T-cell (primary cell): ENCODE results near the gene MAPKAP1. TPM values are rescaled to one million over a fixed set of nuclear protein-coding genes. Genes with fewer than 3 reads are reported as not detected.

ENCODE experiments used
- ATAC-seq, 4 experiments: fragments of 200-7000 bp in 3 of 4; fragments of 150-1000 bp in 1 of 4; cut with Tn5 transposase; replicated peaks in 1 of 4; 1 replicate in 3 of 4; 2 replicates in 1 of 4; pipeline ENCODE4 v1.10.0; 2021; ENCODE audit warnings: moderate library complexity in 3 of 4, mild to moderate bottlenecking in 2 of 4, moderate number of reproducible peaks in 1 of 4
- CTCF ChIA-PET, 2 donors: fragments of 300-600 bp; sonication (Branson Sonifier 250); formaldehyde crosslinking; loops; one replicate each; lab custom pipeline; 2022; ENCODE audit warnings: antibody characterized with exemption in 2 of 2; lab: Charles Lee
- POLR2A ChIA-PET, 2 donors: fragments of 300-600 bp; sonication (Branson Sonifier 250); formaldehyde crosslinking; loops; one replicate each; lab custom pipeline; 2022; ENCODE audit warnings: antibody characterized with exemption in 2 of 2; lab: Charles Lee
- DNase-seq, 35 experiments: peaks; one replicate each; pipeline versions ENCODE4 v3.0.0 to v3.0.0-alpha.2; 2013 to 2023
- H3K27ac ChIP-seq: one replicate; pipeline ENCODE4 v1.5.1; 2013; ENCODE audit warnings: low read length
- H3K27me3 ChIP-seq, 2 experiments: replicated peaks in 1 of 2; 1 replicate in 1 of 2; 2 replicates in 1 of 2; pipeline versions ENCODE4 v1.6.1 to v1.7.0; 2013; ENCODE audit warnings: low read length in 1 of 2, mixed read lengths in 1 of 2; ENCODE audit not compliant: control insufficient read depth in 2 of 2, insufficient read depth in 2 of 2; ENCODE audit errors: extremely low read depth in 1 of 2
- H3K36me3 ChIP-seq, 2 donors: 1 replicate in 1 of 2; 2 replicates in 1 of 2; pipeline versions ENCODE4 v1.6.1 to v1.7.0; 2013; ENCODE audit warnings: low read length in 1 of 2; ENCODE audit not compliant: control insufficient read depth in 2 of 2, insufficient read depth in 1 of 2; ENCODE audit errors: extremely low read depth in 1 of 2
- H3K4me1 ChIP-seq, 2 experiments: 1 replicate in 1 of 2; 2 replicates in 1 of 2; pipeline versions ENCODE4 v1.6.1 to v1.7.0; 2013; ENCODE audit warnings: low read length in 2 of 2, mixed read lengths in 1 of 2; ENCODE audit not compliant: insufficient read depth in 2 of 2, control insufficient read depth in 1 of 2; ENCODE audit errors: extremely low read depth in 1 of 2
- H3K4me3 ChIP-seq, 2 donors: 1 replicate in 1 of 2; 2 replicates in 1 of 2; pipeline versions ENCODE4 v1.5.1 to v1.7.0; 2013; ENCODE audit warnings: mild to moderate bottlenecking in 2 of 2, low read length in 1 of 2, moderate library complexity in 1 of 2; ENCODE audit not compliant: control insufficient read depth in 1 of 2; ENCODE audit errors: extremely low read depth in 1 of 2
- H3K9me3 ChIP-seq: 2 replicates; pipeline ENCODE4 v1.7.0; 2013
- H3K27ac Mint-ChIP-seq, 2 donors: one replicate each; pipeline ENCODE4 v1.8.0; 2020 to 2021; ENCODE audit warnings: mild to moderate bottlenecking in 2 of 2, mixed read lengths in 2 of 2
- H3K27me3 Mint-ChIP-seq, 2 donors: one replicate each; pipeline ENCODE4 v1.8.0; 2021 to 2022; ENCODE audit warnings: mixed read lengths in 2 of 2
- H3K36me3 Mint-ChIP-seq: one replicate; pipeline ENCODE4 v1.8.0; 2021; ENCODE audit warnings: mixed read lengths
- H3K4me1 Mint-ChIP-seq, 3 donors: one replicate each; pipeline ENCODE4 v1.8.0; 2020 to 2022; ENCODE audit warnings: mixed read lengths in 3 of 3, mild to moderate bottlenecking in 1 of 3
- H3K4me3 Mint-ChIP-seq, 3 donors: one replicate each; pipeline ENCODE4 v1.8.0; 2020 to 2022; ENCODE audit warnings: mild to moderate bottlenecking in 3 of 3, mixed read lengths in 3 of 3, moderate library complexity in 3 of 3
- H3K9me3 Mint-ChIP-seq, 3 donors: one replicate each; pipeline ENCODE4 v1.8.0; 2020 to 2022; ENCODE audit warnings: mixed read lengths in 3 of 3
- whole genome bisulfite sequencing: methylation state at CpG from one replicate; pipeline ENCODE4 v1.1.5; 2013; ENCODE audit warnings: missing lambda C conversion rate; ENCODE audit not compliant: insufficient coverage; 5-methylcytosine and 5-hydroxymethylcytosine counted together
- total RNA-seq, 35 experiments: library from RNA in 6 of 35; stranded (reverse) in 6 of 35; fragments of 120-200 nt in 1 of 35; gene quantifications; one replicate each; pipeline versions ENCODE4 v1.2.1 to v1.2.4 and lab custom pipeline; 2013 to 2026

Gene MAPKAP1
- total RNA-seq, 5 donors from 2014 or later (not counting 1 experiment from before 2014, with no cell fraction given), result 50.2 to 60.3 (median 55.6) TPM

DNA sequence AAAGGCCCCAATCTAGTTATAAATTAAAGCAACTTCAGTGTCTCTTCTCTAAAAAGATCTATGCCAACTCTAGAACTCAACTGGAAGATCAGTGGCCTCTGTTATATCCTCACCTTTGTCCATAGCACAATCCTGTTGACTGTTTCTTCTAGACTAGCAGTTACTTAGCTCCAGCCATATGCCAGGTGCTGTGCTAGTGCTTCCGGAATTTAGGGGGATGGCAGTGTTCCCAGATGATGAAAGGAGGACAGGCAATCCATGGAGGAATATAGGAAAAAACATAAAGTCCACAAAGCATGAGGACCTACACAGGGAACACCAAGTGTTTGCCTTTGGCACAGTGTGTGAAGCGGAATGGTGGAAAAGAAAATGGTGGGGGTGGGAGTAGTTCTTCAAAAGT lies 214.3 kb downstream of the MAPKAP1 start:
- Mint-ChIP-seq H3K9me3 (no peaks in the 10 kb centered on the region), H3K36me3 (peaks cover 18% of the 10 kb centered on the region)

GRCh38 chr9:125487842-125488241 lies 219.2 kb downstream of the MAPKAP1 start:
- ChIA-PET POLR2A (interaction anchor here in 1 of 2 donors (0.7 kb wide), 1 partner anchor 30 kb away, joined by 5 read pairs; no protein-coding TSS in a partner anchor), CTCF (no interaction called here)
- Mint-ChIP-seq H3K4me3 (no peak overlapping the region), H3K4me1 (peaks cover 0 to 2% (median 0%) of the 10 kb centered on the region in 3 donors), H3K9me3 (no peaks in the 10 kb centered on the region), H3K27ac (no peak overlapping the region), H3K27me3 (no peaks in the 10 kb centered on the region), H3K36me3 (peaks cover 35% of the 10 kb centered on the region)
- Histone ChIP-seq H3K4me1 (no peaks in the 10 kb centered on the region), H3K9me3 (no peaks in the 10 kb centered on the region), H3K27me3 (no peaks in the 10 kb centered on the region), H3K36me3 (peaks cover 2 to 10% of the 10 kb centered on the region in 2 donors), H3K4me3 (no peak overlapping the region), H3K27ac (no peak overlapping the region)
- no peak for ATAC-seq
- WGBS, result no CpG with 5 or more reads among the region's 2 CpGs
- DNase-seq, result no peak

More for the DNA sequence above, 214.3 kb downstream of the MAPKAP1 start:
- no peak overlapping the region for H3K27ac ChIP-seq
- no peaks in the 10 kb centered on the region for H3K9me3 ChIP-seq
- Mint-ChIP-seq H3K4me3 (no peak overlapping the region), H3K27ac (no peak overlapping the region), H3K27me3 (no peaks in the 10 kb centered on the region), H3K4me1 (peaks cover 0 to 2% (median 0%) of the 10 kb centered on the region in 3 donors)
- POLR2A ChIA-PET, result no interaction called here
- DNase-seq, result no peak
- WGBS, result no CpG with 5 or more reads among the region's 2 CpGs
- H3K27me3 ChIP-seq, result no peaks in the 10 kb centered on the region
- no peak for ATAC-seq
- H3K4me1 ChIP-seq, result no peaks in the 10 kb centered on the region
- H3K4me3 ChIP-seq, result no peak overlapping the region
- H3K36me3 ChIP-seq, result peaks cover 0 to 2% of the 10 kb centered on the region in 2 donors
- CTCF ChIA-PET, result interaction anchor here in 1 of 2 donors (0.6 kb wide), 1 partner anchor 373 kb away, joined by 4 read pairs; no protein-coding TSS in a partner anchor

DNA sequence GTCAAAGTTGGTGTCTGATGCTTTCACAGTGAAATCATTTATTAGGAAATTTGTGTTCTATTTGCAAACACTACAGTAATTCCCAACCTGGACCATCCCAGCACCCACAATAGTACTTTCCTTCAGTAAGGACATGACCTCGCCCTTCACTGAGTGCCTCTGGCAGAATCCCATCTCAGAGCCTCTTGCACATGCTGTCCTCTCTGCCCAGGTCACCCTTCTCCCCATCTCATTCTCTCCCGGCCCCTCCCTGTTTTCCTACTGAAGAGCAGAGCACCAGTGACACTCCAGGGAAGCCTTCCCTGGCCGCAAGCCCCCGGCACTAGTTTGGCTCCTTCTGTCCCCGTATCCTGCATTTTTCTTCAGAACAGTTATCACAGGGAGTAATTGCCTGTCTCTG lies 220.4 kb downstream of the MAPKAP1 start:
- ATAC-seq (no peak), DNase-seq (no peak)
- Histone ChIP-seq H3K27me3 (no peaks in the 10 kb centered on the region), H3K4me1 (no peaks in the 10 kb centered on the region), H3K4me3 (no peak overlapping the region), H3K27ac (no peak overlapping the region), H3K36me3 (peaks cover 4 to 14% of the 10 kb centered on the region in 2 donors), H3K9me3 (no peaks in the 10 kb centered on the region)
- peaks cover 36% of the 10 kb centered on the region for H3K36me3 Mint-ChIP-seq
- no peaks in the 10 kb centered on the region for H3K27me3 Mint-ChIP-seq
- CTCF ChIA-PET, result no interaction called here
- no peak overlapping the region for H3K4me3 Mint-ChIP-seq
- no peaks in the 10 kb centered on the region for H3K9me3 Mint-ChIP-seq
- peaks cover 0 to 2% (median 0%) of the 10 kb centered on the region in 3 donors for H3K4me1 Mint-ChIP-seq
- 98% methylated on average over 5 of the region's 5 CpGs for WGBS
- POLR2A ChIA-PET, result no interaction called here
- H3K27ac Mint-ChIP-seq, result no peak overlapping the region

DNA sequence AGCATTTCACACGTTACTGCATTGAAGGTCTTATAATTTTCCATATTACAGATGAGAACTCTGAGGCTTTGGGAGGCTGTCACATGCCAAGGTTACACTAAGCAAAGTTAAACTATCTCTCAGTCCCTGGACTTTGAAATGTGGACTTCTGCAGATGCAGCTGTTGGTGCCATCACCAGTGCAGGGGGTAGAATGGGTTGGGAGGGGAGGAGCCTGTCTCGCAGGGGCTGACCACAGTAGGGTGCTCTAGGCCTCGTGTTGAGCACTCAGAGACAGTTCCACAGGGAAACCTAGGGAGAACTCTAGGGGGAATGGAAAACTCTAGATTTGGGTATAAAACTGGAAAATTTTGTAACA lies 220.9 kb downstream of the MAPKAP1 start:
- WGBS, result no CpG with 5 or more reads among the region's 3 CpGs
- no peaks in the 10 kb centered on the region for H3K9me3 ChIP-seq
- ChIA-PET CTCF (no interaction called here), POLR2A (no interaction called here)
- Mint-ChIP-seq H3K27me3 (no peaks in the 10 kb centered on the region), H3K4me1 (peaks cover 0 to 2% (median 0%) of the 10 kb centered on the region in 3 donors), H3K4me3 (no peak overlapping the region), H3K9me3 (no peaks in the 10 kb centered on the region), H3K27ac (no peak overlapping the region), H3K36me3 (peaks cover 36% of the 10 kb centered on the region)
- no peak overlapping the region for H3K4me3 ChIP-seq
- ATAC-seq (no peak), DNase-seq (no peak)
- no peak overlapping the region for H3K27ac ChIP-seq
- H3K27me3 ChIP-seq, result no peaks in the 10 kb centered on the region
- H3K4me1 ChIP-seq, result no peaks in the 10 kb centered on the region
- H3K36me3 ChIP-seq, result peaks cover 8 to 16% of the 10 kb centered on the region in 2 donors

DNA sequence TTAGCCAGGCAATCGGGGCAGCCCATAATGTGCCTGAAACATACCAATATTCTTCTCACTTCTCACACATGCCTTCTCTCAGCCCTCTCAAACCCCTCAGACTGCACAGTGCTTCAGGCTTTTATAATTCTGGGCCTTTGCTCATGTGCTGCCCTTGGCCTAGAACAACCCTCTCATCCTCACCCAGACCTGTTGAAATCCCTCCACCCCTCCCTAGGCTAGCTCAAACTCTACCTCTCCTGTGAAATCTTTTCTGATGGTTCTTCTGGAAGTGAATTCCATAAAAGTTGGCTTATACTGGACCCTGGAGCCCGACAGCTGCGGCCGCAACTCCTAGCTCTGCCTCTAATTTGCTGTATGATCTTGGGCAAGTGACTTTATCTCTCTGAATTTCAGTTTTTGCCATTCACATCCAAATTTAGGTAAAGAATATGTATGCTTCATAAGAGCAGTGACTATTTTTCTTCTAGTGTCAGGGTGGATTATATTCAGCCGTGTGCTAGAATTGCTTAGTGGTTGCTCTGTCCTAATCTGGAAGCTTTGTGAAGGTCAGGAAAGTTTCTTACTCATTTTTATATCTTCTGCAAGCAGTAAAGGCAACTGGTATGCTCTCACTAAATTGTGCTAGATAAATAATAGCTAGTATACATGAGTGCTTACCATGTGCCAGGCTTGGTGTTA lies 221.4 kb downstream of the MAPKAP1 start:
- Histone ChIP-seq H3K9me3 (no peaks in the 10 kb centered on the region), H3K36me3 (peaks cover 8 to 16% of the 10 kb centered on the region in 2 donors), H3K27me3 (no peaks in the 10 kb centered on the region), H3K27ac (no peak overlapping the region), H3K4me3 (no peak overlapping the region), H3K4me1 (no peaks in the 10 kb centered on the region)
- ChIA-PET POLR2A (no interaction called here), CTCF (no interaction called here)
- no peak for DNase-seq
- no peak overlapping the region for H3K27ac Mint-ChIP-seq
- no peaks in the 10 kb centered on the region for H3K27me3 Mint-ChIP-seq
- H3K9me3 Mint-ChIP-seq, result no peaks in the 10 kb centered on the region
- peaks cover 0 to 2% (median 0%) of the 10 kb centered on the region in 3 donors for H3K4me1 Mint-ChIP-seq
- peaks cover 36% of the 10 kb centered on the region for H3K36me3 Mint-ChIP-seq
- 100% methylated on average over 1 of the region's 5 CpGs for WGBS
- H3K4me3 Mint-ChIP-seq, result no peak overlapping the region
- no peak for ATAC-seq

DNA sequence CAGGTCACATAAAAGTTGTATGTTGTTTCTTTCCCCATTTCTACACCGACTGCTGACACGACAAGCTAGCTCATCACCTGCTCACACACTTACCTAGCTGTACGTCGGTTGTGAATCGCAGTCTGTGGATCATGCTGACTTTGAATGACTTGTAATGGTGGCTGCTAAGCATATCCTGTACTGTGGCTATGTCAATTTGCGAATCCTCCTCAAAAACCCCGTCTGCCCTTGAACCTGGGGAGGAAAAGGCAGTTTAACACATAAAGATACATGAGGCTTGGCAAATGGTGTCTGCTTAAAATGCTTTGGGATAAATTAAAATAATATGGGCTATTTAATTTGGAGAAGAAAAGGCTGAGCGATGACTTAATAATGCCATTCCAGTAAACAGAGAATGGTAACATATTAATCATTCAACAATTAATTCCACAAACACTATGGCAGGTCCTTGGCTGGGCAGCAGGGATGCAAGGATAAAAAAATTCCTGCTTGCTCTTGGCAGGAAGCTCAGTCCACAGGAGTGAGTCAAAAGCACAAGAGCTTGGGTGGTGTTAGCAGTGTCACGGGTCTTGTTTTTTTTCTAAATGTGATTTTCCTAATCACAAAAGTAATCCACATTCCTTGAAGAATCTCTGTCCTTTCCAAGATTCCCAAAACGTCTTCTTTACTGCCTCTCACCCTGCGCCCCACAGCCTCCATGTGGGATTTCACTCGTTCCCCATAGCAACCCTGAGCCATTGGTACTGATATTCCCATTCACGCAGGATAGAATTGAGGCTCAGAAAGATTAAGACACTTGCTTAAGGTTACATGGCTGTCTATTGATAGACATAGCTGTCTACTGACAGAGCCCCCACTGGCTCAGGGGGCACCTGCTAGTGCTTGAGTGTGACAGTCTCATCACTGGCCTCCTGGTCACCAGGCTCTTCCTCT lies 222.4 kb downstream of the MAPKAP1 start:
- H3K27me3 Mint-ChIP-seq, result no peaks in the 10 kb centered on the region
- H3K4me3 Mint-ChIP-seq, result no peak overlapping the region
- peaks cover 44% of the 10 kb centered on the region for H3K36me3 Mint-ChIP-seq
- Histone ChIP-seq H3K36me3 (peaks cover 8 to 16% of the 10 kb centered on the region in 2 donors), H3K27me3 (no peaks in the 10 kb centered on the region), H3K9me3 (no peaks in the 10 kb centered on the region), H3K4me3 (no peak overlapping the region), H3K27ac (no peak overlapping the region), H3K4me1 (no peaks in the 10 kb centered on the region)
- peaks cover 0 to 2% (median 0%) of the 10 kb centered on the region in 3 donors for H3K4me1 Mint-ChIP-seq
- H3K27ac Mint-ChIP-seq, result no peak overlapping the region
- H3K9me3 Mint-ChIP-seq, result no peaks in the 10 kb centered on the region
- DNase-seq (no peak), ATAC-seq (no peak)
- ChIA-PET CTCF (no interaction called here), POLR2A (no interaction called here)
- WGBS, result 100% methylated on average over 2 of the region's 13 CpGs
